Measurements from ENCODE around the gene RBM17.

Gene RBM17

DNA sequence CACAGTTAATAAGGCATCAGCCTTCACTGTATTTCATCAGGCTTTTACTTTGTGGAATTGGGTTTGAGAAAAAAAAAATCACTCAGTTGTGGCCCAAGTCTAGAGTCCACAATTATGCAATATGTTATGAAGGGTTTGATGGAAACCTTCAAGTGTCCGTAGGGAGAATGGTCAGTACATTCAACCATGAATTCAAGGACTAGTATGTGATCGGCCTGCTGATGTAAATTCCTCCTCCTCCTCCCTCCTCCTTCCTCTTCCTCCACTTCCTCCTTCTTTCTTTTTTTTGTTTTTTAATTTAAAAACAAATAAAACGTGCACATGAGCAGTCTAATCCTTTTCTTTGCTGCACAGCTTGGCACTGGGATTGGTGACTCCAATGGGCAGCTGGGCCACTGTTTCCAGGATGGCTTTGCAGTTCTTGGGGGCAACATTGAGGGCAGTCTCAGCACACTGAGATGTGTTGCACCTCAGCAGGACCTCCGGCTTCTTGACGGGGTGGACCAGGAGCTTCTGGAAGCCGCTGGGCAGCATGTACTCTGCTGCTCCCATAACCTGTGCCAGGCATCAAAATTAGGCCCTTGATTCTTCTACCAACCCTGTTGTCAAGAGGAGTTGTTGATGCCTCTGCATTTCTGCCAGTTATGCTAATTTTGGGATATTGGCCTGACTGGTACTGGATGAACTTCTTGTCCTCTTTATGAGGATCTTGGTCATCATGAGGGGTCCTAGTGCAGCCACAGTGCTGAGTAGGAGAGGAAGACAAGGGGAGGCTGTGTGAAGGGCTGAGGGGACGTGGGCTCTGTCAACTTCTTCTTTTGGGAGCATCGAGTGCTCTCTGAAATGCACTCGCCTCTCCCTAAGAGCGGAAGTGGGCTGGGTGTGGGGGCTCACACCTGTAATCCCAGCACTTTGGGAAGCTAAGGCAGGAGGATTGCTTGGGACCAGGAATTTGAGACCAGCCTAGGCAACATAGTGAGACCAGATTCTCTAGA is 17.4 kb upstream of the RBM17 start:
- TF ChIP-seq, protein P1, sequence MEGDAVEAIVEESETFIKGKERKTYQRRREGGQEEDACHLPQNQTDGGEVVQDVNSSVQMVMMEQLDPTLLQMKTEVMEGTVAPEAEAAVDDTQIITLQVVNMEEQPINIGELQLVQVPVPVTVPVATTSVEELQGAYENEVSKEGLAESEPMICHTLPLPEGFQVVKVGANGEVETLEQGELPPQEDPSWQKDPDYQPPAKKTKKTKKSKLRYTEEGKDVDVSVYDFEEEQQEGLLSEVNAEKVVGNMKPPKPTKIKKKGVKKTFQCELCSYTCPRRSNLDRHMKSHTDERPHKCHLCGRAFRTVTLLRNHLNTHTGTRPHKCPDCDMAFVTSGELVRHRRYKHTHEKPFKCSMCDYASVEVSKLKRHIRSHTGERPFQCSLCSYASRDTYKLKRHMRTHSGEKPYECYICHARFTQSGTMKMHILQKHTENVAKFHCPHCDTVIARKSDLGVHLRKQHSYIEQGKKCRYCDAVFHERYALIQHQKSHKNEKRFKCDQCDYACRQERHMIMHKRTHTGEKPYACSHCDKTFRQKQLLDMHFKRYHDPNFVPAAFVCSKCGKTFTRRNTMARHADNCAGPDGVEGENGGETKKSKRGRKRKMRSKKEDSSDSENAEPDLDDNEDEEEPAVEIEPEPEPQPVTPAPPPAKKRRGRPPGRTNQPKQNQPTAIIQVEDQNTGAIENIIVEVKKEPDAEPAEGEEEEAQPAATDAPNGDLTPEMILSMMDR (IDR thresholded peaks at IDR 0.05; ENCODE audit: low read depth, low read length) = no peak
- no peak for DNase-seq (ENCODE audit: low read depth, low spot score)
- in situ Hi-C loops (cut with HindIII; ENCODE audit: low sequenced_read_pairs) = no loop called here
- H3K4me3 ChIP-seq (ENCODE audit: low read depth, low read length) = no peak overlapping the region

DNA sequence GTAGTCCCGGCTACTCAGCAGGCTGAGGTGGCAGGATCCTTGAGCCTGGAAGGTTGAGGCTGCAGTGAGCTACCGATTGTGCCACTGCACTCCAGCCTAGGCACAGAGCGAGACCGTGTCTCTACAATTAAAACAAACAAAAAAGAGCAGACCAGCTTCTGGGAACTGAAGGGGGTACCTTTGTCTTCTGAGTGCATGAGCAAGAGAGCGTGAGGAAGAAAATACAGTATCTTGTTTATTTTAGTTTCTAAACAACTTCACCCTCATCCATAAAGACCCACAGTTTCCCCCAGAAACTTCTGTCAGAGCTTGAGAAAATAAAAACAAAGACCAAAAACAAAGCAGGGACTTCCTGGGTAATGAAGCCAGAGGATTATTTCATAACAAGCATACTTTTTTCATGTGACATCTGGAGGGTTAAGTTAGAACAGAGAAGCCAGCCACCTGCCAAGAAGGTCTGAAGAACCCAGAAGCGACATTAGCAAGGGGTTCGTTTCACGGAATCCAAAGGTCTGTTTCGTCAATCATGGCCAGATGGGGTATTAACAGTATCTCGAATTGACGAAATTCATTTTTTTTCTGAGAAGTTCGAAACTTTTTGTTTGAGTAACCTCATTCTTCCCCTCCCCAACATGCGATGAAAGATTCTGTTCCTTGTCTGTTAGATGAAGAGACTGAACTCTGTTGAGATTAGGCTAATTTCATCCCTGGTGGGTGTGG is 16.5 kb upstream of the RBM17 start:
- TF ChIP-seq, protein P1 (IDR thresholded peaks at IDR 0.05; ENCODE audit: low read depth, low read length) = no peak
- in situ Hi-C loops (cut with HindIII; ENCODE audit: low sequenced_read_pairs) = no loop called here
- H3K4me3 ChIP-seq (ENCODE audit: low read depth, low read length) = no peak overlapping the region
- no peak for DNase-seq (ENCODE audit: low read depth, low spot score)

DNA sequence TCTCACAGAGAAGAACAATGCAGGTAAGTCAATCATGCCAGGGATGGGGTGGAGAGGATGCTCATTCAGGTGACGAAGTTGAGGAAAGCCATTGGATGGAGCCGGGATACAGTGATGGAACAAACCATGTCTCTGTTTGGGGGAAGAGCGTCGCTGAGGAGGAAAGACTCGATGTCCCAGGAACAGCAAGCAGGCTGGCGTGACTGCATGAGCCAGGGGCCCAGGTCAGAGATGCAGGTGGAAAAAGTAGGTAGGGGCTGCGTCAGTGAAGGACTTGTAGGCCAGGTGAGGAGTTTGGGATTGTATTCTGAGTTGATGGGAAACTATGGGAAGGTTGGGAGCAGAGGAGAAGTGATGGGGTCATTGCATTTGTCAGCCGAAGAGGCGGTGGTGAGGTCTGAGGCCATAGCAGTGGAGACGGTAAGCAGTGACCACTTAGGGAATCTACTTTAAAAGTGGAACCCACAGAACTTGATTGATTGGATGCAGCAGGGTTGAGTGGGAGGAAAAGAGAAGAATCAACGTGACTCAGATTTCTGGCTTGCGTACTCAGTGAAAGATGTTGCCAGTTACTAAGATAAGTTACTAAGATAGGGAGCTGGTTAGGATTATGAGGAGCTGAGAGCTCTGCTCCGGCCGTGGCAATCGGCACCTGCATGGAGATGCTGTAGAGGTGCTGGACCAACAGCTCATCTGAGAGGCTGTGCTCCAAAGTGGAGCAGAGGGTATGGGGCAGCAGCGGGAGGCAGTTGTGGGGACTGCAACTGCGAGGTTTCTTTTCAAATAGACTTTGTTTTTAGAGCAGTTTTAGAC is 14.1 kb upstream of the RBM17 start:
- TF ChIP-seq, protein P1 (IDR thresholded peaks at IDR 0.05; ENCODE audit: low read depth, low read length) = no peak
- H3K4me3 ChIP-seq (ENCODE audit: low read depth, low read length) = no peak overlapping the region
- in situ Hi-C loops (cut with HindIII; ENCODE audit: low sequenced_read_pairs) = no loop called here
- peak; percentile 5 for DNase-seq (ENCODE audit: low read depth, low spot score)

DNA sequence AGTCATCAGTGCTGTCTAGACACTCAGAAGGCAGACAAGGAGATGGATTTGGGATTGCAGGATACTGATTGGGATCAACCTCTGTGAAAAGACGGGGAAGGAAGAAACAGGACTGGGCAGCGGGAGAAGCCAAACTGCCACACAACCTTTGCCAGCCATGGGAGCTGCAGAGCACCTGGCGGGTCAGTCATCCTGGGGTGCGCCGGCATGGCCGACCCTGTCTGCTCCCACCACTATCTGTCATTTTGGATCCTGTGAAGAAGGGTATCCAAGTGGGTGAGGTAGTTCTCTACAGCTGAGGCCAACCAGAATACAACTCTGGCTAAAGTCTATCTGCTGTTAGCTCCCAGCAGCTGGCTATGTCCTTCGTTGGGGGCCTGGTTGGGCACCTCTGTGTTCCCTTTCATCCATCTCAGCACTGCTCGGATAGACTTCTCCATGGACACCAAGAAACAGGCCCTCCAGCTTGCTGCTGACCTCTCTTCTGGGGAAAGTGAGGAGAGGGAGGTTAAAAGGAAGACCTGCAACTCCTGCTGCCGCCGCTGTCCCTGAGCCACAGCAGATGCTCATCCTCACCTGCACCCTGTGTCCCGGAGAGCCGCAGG is 11.7 kb upstream of the RBM17 start:
- H3K4me3 ChIP-seq (ENCODE audit: low read depth, low read length) = no peak overlapping the region
- DNase-seq (ENCODE audit: low read depth, low spot score) = no peak
- TF ChIP-seq, protein P1 (IDR thresholded peaks at IDR 0.05; ENCODE audit: low read depth, low read length) = no peak
- in situ Hi-C loops (cut with HindIII; ENCODE audit: low sequenced_read_pairs) = no loop called here

DNA sequence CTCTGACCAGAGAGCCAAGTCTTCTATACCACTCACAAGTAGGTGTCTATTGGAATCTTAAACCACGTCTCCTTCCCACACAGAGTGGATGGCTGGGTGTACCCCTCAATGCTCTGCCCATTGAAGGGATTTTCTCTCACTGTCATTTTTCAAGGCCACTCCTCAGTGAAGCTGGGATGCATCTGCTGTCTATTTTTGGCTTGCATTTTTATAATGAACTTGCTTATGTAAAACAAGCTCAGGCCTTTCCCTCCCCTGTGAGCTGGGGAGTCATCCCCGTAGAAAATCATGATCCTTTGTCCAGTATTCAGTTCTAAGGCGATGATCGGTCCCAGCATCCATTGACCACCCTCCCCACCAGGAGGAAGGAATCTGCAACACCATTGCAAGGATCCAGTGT is 9.8 kb upstream of the RBM17 start:
- no peak for DNase-seq (ENCODE audit: low read depth, low spot score)
- in situ Hi-C loops (cut with HindIII; ENCODE audit: low sequenced_read_pairs) = no loop called here
- H3K4me3 ChIP-seq (ENCODE audit: low read depth, low read length) = no peak overlapping the region
- TF ChIP-seq, protein P1 (IDR thresholded peaks at IDR 0.05; ENCODE audit: low read depth, low read length) = no peak
